Measurements from ENCODE around the gene SIRPA.

- TF ChIP-seq CTCF (IDR thresholded peaks at IDR 0.05): no peak
- TF ChIP-seq ZFX (IDR thresholded peaks at IDR 0.05; ENCODE audit: borderline replicate concordance): no peak
These were observed 20.6 kb upstream of the SIRPA start for GRCh38 chr20:1874450-1875182.

Data from 22Rv1 (cell line).